Smooth muscle cell (in vitro differentiated cells): ENCODE measurements around the gene PSMD5. TPM values are rescaled to one million over a fixed set of nuclear protein-coding genes. Genes with fewer than 3 reads are reported as not detected.

Source experiments
- DNase-seq: peaks from one replicate; lab custom pipeline; 2025; ENCODE audit not compliant: unreplicated experiment; lab: John Stamatoyannopoulos, UW
- H2AFZ ChIP-seq: fragments of 200-600 bp; sonication (generic); 2 replicates; pipeline ENCODE4 v1.6.0; 2016; ENCODE audit warnings: antibody characterized with exemption, low read depth, mild to moderate bottlenecking
- H3F3A ChIP-seq: fragments of 200-600 bp; sonication (generic); 2 replicates; pipeline ENCODE4 v1.6.0; 2017; ENCODE audit warnings: antibody characterized with exemption, low read depth
- H3K27ac ChIP-seq: fragments of 200-600 bp; sonication (generic); 2 replicates; pipeline ENCODE4 v1.5.1; 2016; ENCODE audit warnings: low read depth, mild to moderate bottlenecking
- H3K27me3 ChIP-seq: fragments of 200-600 bp; sonication (generic); 2 replicates; pipeline ENCODE4 v1.6.1; 2016; ENCODE audit warnings: low read depth, mild to moderate bottlenecking
- H3K36me3 ChIP-seq: fragments of 200-600 bp; sonication (generic); 2 replicates; pipeline ENCODE4 v1.5.1; 2016; ENCODE audit warnings: low read depth
- H3K4me1 ChIP-seq: fragments of 200-600 bp; sonication (generic); 2 replicates; pipeline ENCODE4 v1.5.1; 2016; ENCODE audit warnings: low read depth
- H3K4me2 ChIP-seq: fragments of 200-600 bp; sonication (generic); 2 replicates; pipeline ENCODE4 v1.6.0; 2016; ENCODE audit warnings: mild to moderate bottlenecking
- H3K4me3 ChIP-seq: fragments of 200-600 bp; sonication (generic); 2 replicates; pipeline ENCODE4 v1.5.1; 2016; ENCODE audit warnings: mild to moderate bottlenecking
- H3K79me2 ChIP-seq: fragments of 200-600 bp; sonication (generic); 2 replicates; pipeline ENCODE4 v1.6.0; 2016; ENCODE audit warnings: low read depth, mild to moderate bottlenecking
- H3K9ac ChIP-seq: fragments of 200-600 bp; sonication (generic); 2 replicates; pipeline ENCODE4 v1.6.0; 2016; ENCODE audit warnings: low read depth
- H3K9me3 ChIP-seq: fragments of 200-600 bp; sonication (generic); replicated peaks from 2 replicates; pipeline ENCODE4 v1.5.1; 2016; ENCODE audit warnings: low read depth
- H4K20me1 ChIP-seq: fragments of 200-600 bp; sonication (generic); 2 replicates; pipeline ENCODE4 v1.6.0; 2016; ENCODE audit warnings: low read depth
- WGBS: methylation state at CpG from one replicate; pipeline ENCODE4 v1.1.7; 2016; ENCODE audit warnings: low lambda C conversion rate; 5-methylcytosine and 5-hydroxymethylcytosine counted together
- polyA plus RNA-seq: library from polyadenylated mRNA; unstranded; fragments of >200 nt; fragmentation: Nextera tagmentation; extraction: Ambion mirVana; gene quantifications from 2 replicates; pipeline ENCODE4 v1.2.1, GENCODE V29; 2016
- total RNA-seq: library from RNA; depleted of rRNA; stranded (reverse); fragments of >200 nt; gene quantifications from 2 replicates; pipeline ENCODE4 v1.2.3, GENCODE V29; 2014
- TF ChIP-seq, protein P1 (sequence below): fragments of 200-600 bp; sonication (generic); IDR thresholded peaks from 2 replicates; pipeline ENCODE4 v1.5.1; 2017; ENCODE audit warnings: borderline replicate concordance, mild to moderate bottlenecking, antibody characterized with exemption; ENCODE audit not compliant: insufficient read depth, poor library complexity, severe bottlenecking

The PSMD5 gene
- total and polyA plus RNA-seq, 2 experiments from 2014 or later, result 14.4 to 18.6 TPM

DNA sequence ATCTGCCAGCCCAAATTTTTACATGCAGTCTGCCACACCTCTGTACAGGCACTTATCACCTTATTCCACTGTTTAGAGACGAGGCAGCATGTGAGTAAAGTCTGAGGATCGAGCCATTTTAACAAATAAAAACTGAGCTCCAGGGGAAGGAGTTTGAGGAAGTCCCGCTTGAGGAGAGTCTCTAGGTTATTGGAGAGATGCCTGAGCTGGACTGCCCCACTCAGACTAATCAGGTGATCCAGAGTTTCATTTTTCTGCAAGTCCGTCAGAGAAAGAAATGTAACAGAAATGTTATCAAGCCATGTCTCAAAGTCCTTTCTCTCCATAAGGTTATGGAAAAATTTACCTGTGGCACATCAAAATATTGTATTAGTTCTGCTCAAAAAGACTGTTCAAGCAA, 54.8 kb downstream of the PSMD5 start:
- peaks cover 8% of the 10 kb centered on the region for H3K4me1 ChIP-seq
- DNase-seq, result no peak
- peaks cover 50% of the 10 kb centered on the region for H4K20me1 ChIP-seq
- H3K27ac ChIP-seq, result no peak overlapping the region
- no peak overlapping the region for H2AFZ ChIP-seq
- H3K9ac ChIP-seq, result no peak overlapping the region
- H3K4me3 ChIP-seq, result no peak overlapping the region
- peaks cover 6% of the 10 kb centered on the region for H3K36me3 ChIP-seq
- WGBS, result 96% methylated on average over 4 of the region's 4 CpGs
- no peaks in the 10 kb centered on the region for H3F3A ChIP-seq
- H3K27me3 ChIP-seq, result no peaks in the 10 kb centered on the region
- no peak overlapping the region for H3K4me2 ChIP-seq
- TF ChIP-seq, protein P1, sequence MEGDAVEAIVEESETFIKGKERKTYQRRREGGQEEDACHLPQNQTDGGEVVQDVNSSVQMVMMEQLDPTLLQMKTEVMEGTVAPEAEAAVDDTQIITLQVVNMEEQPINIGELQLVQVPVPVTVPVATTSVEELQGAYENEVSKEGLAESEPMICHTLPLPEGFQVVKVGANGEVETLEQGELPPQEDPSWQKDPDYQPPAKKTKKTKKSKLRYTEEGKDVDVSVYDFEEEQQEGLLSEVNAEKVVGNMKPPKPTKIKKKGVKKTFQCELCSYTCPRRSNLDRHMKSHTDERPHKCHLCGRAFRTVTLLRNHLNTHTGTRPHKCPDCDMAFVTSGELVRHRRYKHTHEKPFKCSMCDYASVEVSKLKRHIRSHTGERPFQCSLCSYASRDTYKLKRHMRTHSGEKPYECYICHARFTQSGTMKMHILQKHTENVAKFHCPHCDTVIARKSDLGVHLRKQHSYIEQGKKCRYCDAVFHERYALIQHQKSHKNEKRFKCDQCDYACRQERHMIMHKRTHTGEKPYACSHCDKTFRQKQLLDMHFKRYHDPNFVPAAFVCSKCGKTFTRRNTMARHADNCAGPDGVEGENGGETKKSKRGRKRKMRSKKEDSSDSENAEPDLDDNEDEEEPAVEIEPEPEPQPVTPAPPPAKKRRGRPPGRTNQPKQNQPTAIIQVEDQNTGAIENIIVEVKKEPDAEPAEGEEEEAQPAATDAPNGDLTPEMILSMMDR, result no peak
- peaks cover 94% of the 10 kb centered on the region for H3K79me2 ChIP-seq
- H3K9me3 ChIP-seq, result no peaks in the 10 kb centered on the region

DNA sequence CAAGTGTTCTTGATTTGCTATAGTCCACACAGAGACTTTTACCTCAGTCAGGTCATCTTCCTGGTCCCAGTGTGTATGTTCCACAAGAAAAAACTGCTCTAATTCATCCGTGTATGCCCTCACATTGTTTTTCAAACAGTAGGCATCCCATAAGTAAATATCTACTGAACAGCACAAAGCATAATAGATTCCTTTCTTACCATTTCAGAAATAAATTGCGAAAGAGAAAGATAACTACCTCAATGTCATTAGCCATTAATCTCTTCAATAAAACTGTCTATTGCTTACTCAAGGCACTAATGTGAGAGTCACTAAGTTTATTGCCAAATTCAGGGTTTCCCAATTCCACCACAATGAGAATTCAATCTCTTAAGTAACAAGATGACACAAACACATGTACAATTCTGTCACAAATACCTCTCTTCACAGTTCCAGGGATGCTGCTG, 59.1 kb downstream of the PSMD5 start:
- Histone ChIP-seq H3K9ac (no peak overlapping the region), H2AFZ (no peak overlapping the region), H3K9me3 (no peaks in the 10 kb centered on the region), H4K20me1 (peaks cover 71% of the 10 kb centered on the region), H3K79me2 (peaks cover 83% of the 10 kb centered on the region), H3K27me3 (no peaks in the 10 kb centered on the region), H3K4me3 (no peak overlapping the region), H3K36me3 (peaks cover 6% of the 10 kb centered on the region), H3F3A (no peaks in the 10 kb centered on the region), H3K4me2 (no peak overlapping the region), H3K4me1 (no peaks in the 10 kb centered on the region), H3K27ac (no peak overlapping the region)
- DNase-seq, result no peak
- TF ChIP-seq, protein P1, result no peak
- 88% methylated on average over 2 of the region's 2 CpGs for WGBS

DNA sequence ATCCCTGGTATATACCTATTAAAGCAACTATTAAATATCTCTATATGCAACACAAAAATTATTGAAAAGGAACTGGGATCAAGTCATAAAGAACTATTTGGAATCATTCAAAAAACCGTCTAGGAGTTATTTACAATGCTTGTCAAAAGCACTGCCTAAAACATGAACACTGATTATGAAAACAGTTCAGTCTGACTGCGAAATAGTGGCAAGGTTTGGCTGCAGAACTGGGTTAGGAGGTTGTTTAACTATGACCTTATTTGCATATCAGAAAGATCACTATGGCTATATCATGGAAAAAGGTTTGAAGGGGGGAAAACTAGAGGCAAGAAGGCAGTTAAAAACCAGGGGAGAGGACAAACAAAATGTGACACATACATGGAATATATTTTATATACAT, 61.5 kb downstream of the PSMD5 start:
- Histone ChIP-seq H3K9me3 (no peaks in the 10 kb centered on the region), H3K4me1 (no peaks in the 10 kb centered on the region), H3K27ac (no peak overlapping the region), H3K36me3 (peaks cover 3% of the 10 kb centered on the region), H4K20me1 (peaks cover 56% of the 10 kb centered on the region), H2AFZ (no peak overlapping the region), H3K4me3 (no peak overlapping the region), H3K79me2 (peaks cover 59% of the 10 kb centered on the region), H3K4me2 (no peak overlapping the region), H3F3A (no peaks in the 10 kb centered on the region), H3K9ac (no peak overlapping the region), H3K27me3 (no peaks in the 10 kb centered on the region)
- no peak for DNase-seq
- TF ChIP-seq, protein P1, result no peak
- WGBS, result 97% methylated on average over 2 of the region's 2 CpGs

DNA sequence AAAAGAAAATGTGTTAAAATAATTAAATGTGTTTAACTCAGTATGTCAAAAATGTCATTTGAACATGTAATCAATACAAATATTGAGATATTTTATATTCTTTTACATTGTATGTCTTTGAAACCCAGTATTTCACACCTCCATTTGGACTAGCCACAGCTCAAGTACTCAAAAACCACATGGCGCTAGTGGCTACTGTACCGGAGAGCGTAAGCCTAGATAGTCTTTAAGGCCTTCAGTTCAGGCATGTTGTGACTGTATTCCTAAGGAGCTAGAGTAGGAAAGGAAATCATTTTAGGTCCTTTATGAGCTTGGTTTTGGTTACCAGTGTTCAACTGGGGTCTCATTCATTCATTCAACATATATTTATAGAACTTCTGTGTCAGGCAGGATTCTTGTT, 62.4 kb downstream of the PSMD5 start:
- H3F3A ChIP-seq, result no peaks in the 10 kb centered on the region
- no peak overlapping the region for H3K4me2 ChIP-seq
- peaks cover 3% of the 10 kb centered on the region for H3K36me3 ChIP-seq
- no peaks in the 10 kb centered on the region for H3K9me3 ChIP-seq
- no peak overlapping the region for H2AFZ ChIP-seq
- TF ChIP-seq, protein P1, result no peak
- no peak overlapping the region for H3K4me3 ChIP-seq
- no peak overlapping the region for H3K9ac ChIP-seq
- H3K79me2 ChIP-seq, result peaks cover 52% of the 10 kb centered on the region
- DNase-seq, result no peak
- H3K4me1 ChIP-seq, result no peaks in the 10 kb centered on the region
- WGBS, result 97% methylated on average over 3 of the region's 3 CpGs
- no peak overlapping the region for H3K27ac ChIP-seq
- peaks cover 52% of the 10 kb centered on the region for H4K20me1 ChIP-seq
- H3K27me3 ChIP-seq, result no peaks in the 10 kb centered on the region
